T-cell (primary cell): ENCODE results near the gene HDHD2. TPM values are rescaled to one million over a fixed set of nuclear protein-coding genes. Genes with fewer than 3 reads are reported as not detected.

ENCODE experiments used
- ATAC-seq, 4 experiments: fragments of 200-7000 bp in 3 of 4; fragments of 150-1000 bp in 1 of 4; cut with Tn5 transposase; replicated peaks in 1 of 4; 1 replicate in 3 of 4; 2 replicates in 1 of 4; pipeline ENCODE4 v1.10.0; 2021; ENCODE audit warnings: moderate library complexity in 3 of 4, mild to moderate bottlenecking in 2 of 4, moderate number of reproducible peaks in 1 of 4
- CTCF ChIA-PET, 2 donors: fragments of 300-600 bp; sonication (Branson Sonifier 250); formaldehyde crosslinking; loops; one replicate each; lab custom pipeline; 2022; ENCODE audit warnings: antibody characterized with exemption in 2 of 2; lab: Charles Lee
- POLR2A ChIA-PET, 2 donors: fragments of 300-600 bp; sonication (Branson Sonifier 250); formaldehyde crosslinking; loops; one replicate each; lab custom pipeline; 2022; ENCODE audit warnings: antibody characterized with exemption in 2 of 2; lab: Charles Lee
- DNase-seq, 35 experiments: peaks; one replicate each; pipeline versions ENCODE4 v3.0.0 to v3.0.0-alpha.2; 2013 to 2023
- H3K27ac ChIP-seq: one replicate; pipeline ENCODE4 v1.5.1; 2013; ENCODE audit warnings: low read length
- H3K27me3 ChIP-seq, 2 experiments: replicated peaks in 1 of 2; 1 replicate in 1 of 2; 2 replicates in 1 of 2; pipeline versions ENCODE4 v1.6.1 to v1.7.0; 2013; ENCODE audit warnings: low read length in 1 of 2, mixed read lengths in 1 of 2; ENCODE audit not compliant: control insufficient read depth in 2 of 2, insufficient read depth in 2 of 2; ENCODE audit errors: extremely low read depth in 1 of 2
- H3K36me3 ChIP-seq, 2 donors: 1 replicate in 1 of 2; 2 replicates in 1 of 2; pipeline versions ENCODE4 v1.6.1 to v1.7.0; 2013; ENCODE audit warnings: low read length in 1 of 2; ENCODE audit not compliant: control insufficient read depth in 2 of 2, insufficient read depth in 1 of 2; ENCODE audit errors: extremely low read depth in 1 of 2
- H3K4me1 ChIP-seq, 2 experiments: 1 replicate in 1 of 2; 2 replicates in 1 of 2; pipeline versions ENCODE4 v1.6.1 to v1.7.0; 2013; ENCODE audit warnings: low read length in 2 of 2, mixed read lengths in 1 of 2; ENCODE audit not compliant: insufficient read depth in 2 of 2, control insufficient read depth in 1 of 2; ENCODE audit errors: extremely low read depth in 1 of 2
- H3K4me3 ChIP-seq, 2 donors: 1 replicate in 1 of 2; 2 replicates in 1 of 2; pipeline versions ENCODE4 v1.5.1 to v1.7.0; 2013; ENCODE audit warnings: mild to moderate bottlenecking in 2 of 2, low read length in 1 of 2, moderate library complexity in 1 of 2; ENCODE audit not compliant: control insufficient read depth in 1 of 2; ENCODE audit errors: extremely low read depth in 1 of 2
- H3K9me3 ChIP-seq: 2 replicates; pipeline ENCODE4 v1.7.0; 2013
- H3K27ac Mint-ChIP-seq, 2 donors: one replicate each; pipeline ENCODE4 v1.8.0; 2020 to 2021; ENCODE audit warnings: mild to moderate bottlenecking in 2 of 2, mixed read lengths in 2 of 2
- H3K27me3 Mint-ChIP-seq, 2 donors: one replicate each; pipeline ENCODE4 v1.8.0; 2021 to 2022; ENCODE audit warnings: mixed read lengths in 2 of 2
- H3K36me3 Mint-ChIP-seq: one replicate; pipeline ENCODE4 v1.8.0; 2021; ENCODE audit warnings: mixed read lengths
- H3K4me1 Mint-ChIP-seq, 3 donors: one replicate each; pipeline ENCODE4 v1.8.0; 2020 to 2022; ENCODE audit warnings: mixed read lengths in 3 of 3, mild to moderate bottlenecking in 1 of 3
- H3K4me3 Mint-ChIP-seq, 3 donors: one replicate each; pipeline ENCODE4 v1.8.0; 2020 to 2022; ENCODE audit warnings: mild to moderate bottlenecking in 3 of 3, mixed read lengths in 3 of 3, moderate library complexity in 3 of 3
- H3K9me3 Mint-ChIP-seq, 3 donors: one replicate each; pipeline ENCODE4 v1.8.0; 2020 to 2022; ENCODE audit warnings: mixed read lengths in 3 of 3
- WGBS: methylation state at CpG from one replicate; pipeline ENCODE4 v1.1.5; 2013; ENCODE audit warnings: missing lambda C conversion rate; ENCODE audit not compliant: insufficient coverage; 5-methylcytosine and 5-hydroxymethylcytosine counted together
- total RNA-seq, 35 experiments: library from RNA in 6 of 35; stranded (reverse) in 6 of 35; fragments of 120-200 nt in 1 of 35; gene quantifications; one replicate each; pipeline versions ENCODE4 v1.2.1 to v1.2.4 and lab custom pipeline; 2013 to 2026

The HDHD2 gene
- total RNA-seq, 5 donors from 2014 or later (not counting 1 experiment from before 2014, with no cell fraction given) = 32.9 to 39.3 (median 34.3) TPM

DNA sequence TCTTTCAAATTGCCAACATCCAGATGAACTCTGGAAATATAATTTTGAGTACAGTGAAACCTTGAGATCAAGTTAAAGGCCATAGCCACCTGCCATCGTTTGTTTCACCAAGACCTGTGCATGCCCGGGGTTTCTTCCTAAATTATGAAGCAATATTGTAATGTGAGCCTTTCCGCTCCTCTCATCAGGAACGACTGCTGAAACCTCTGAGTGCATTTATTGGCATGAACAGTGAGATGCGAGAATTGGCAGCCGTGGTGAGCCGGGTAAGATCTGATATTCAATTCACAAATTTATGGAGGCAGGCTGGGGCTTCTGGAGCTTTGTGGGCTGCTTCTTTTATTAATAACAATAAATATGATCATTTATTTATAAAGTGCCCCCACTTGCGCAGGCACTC is 87.2 kb downstream of the HDHD2 start:
- POLR2A ChIA-PET = interaction anchor here in 1 of 2 donors (0.5 kb wide), 1 partner anchor 1592 kb away, joined by 4 read pairs; no protein-coding TSS in a partner anchor
- H3K27ac ChIP-seq = no peak overlapping the region
- H3K27me3 Mint-ChIP-seq = peaks cover 0 to 3% of the 10 kb centered on the region in 2 donors
- 100% methylated on average over 2 of the region's 8 CpGs for WGBS
- H3K9me3 ChIP-seq = no peaks in the 10 kb centered on the region
- H3K4me1 ChIP-seq = no peaks in the 10 kb centered on the region
- DNase-seq (no peak), ATAC-seq (no peak)
- no peak overlapping the region for H3K4me3 ChIP-seq
- H3K27me3 ChIP-seq = no peaks in the 10 kb centered on the region
- CTCF ChIA-PET = no interaction called here
- H3K9me3 Mint-ChIP-seq = no peaks in the 10 kb centered on the region
- no peaks in the 10 kb centered on the region for H3K4me1 Mint-ChIP-seq
- H3K36me3 ChIP-seq = no peaks in the 10 kb centered on the region
- no peak overlapping the region for H3K27ac Mint-ChIP-seq
- H3K36me3 Mint-ChIP-seq = no peaks in the 10 kb centered on the region
- no peak overlapping the region for H3K4me3 Mint-ChIP-seq

GRCh38 chr18:47062471-47062870 is 87.8 kb downstream of the HDHD2 start:
- WGBS = no CpG with 5 or more reads among the region's 2 CpGs
- no peaks in the 10 kb centered on the region for H3K4me1 ChIP-seq
- no peaks in the 10 kb centered on the region for H3K27me3 ChIP-seq
- no peak overlapping the region for H3K27ac Mint-ChIP-seq
- H3K36me3 ChIP-seq = no peaks in the 10 kb centered on the region
- H3K36me3 Mint-ChIP-seq = no peaks in the 10 kb centered on the region
- no peak overlapping the region for H3K27ac ChIP-seq
- H3K4me3 ChIP-seq = no peak overlapping the region
- no peak overlapping the region for H3K4me3 Mint-ChIP-seq
- ATAC-seq (no peak), DNase-seq (no peak)
- POLR2A ChIA-PET = interaction anchor here in 1 of 2 donors (0.5 kb wide), 1 partner anchor 1592 kb away, joined by 4 read pairs; no protein-coding TSS in a partner anchor
- H3K9me3 ChIP-seq = no peaks in the 10 kb centered on the region
- H3K4me1 Mint-ChIP-seq = no peaks in the 10 kb centered on the region
- no peaks in the 10 kb centered on the region for H3K9me3 Mint-ChIP-seq
- peaks cover 0 to 3% of the 10 kb centered on the region in 2 donors for H3K27me3 Mint-ChIP-seq
- CTCF ChIA-PET = no interaction called here

Other genes starting within 250 kb of the HDHD2 start
- gene PIAS2, start 233.0 kb downstream of the HDHD2 start, total RNA-seq = 10 to 100 TPM; 27.2 to 39.8 (median 31.0) TPM
- gene KATNAL2, start 232.9 kb downstream of the HDHD2 start, total RNA-seq = 1 to 10 TPM in 2 of 5 donors, under 1 TPM in 2, not detected in 1; 0.53 to 1.7 (median 0.99) TPM
- gene ELOA2, start 114.9 kb downstream of the HDHD2 start, total RNA-seq = not detected
- gene IER3IP1, start 25.9 kb upstream of the HDHD2 start, total RNA-seq = 1 to 10 TPM; 3.5 to 8.6 (median 7.3) TPM
- not detected for gene SKOR2, start 101.2 kb upstream of the HDHD2 start, total RNA-seq